ENCODE results near the gene ASXL3.

ASXL3 gene

DNA sequence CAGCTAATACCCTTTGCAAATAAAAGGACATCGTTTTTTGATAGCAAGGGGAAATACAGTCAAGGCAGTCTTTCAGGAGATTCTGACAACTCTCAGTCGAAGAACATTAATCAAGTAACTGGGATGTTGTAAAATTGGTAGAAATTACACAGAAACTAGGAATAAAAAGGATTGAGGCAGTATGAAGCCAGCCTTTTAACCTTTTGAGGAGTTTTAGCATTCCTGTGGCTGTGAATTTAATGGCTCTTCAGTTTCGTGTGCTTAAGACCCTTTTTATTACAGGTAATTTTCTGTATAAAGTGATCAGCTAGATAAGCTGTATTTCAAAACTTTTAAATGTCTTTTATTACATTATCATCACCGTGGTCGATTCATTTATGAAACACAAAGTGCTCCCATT is 91.6 kb downstream of the ASXL3 start:
- Histone ChIP-seq H3K9me2 (replicated peaks; ENCODE audit: insufficient read depth, low read length) (no peaks in the 10 kb centered on the region), H3K4me2 (ENCODE audit: low read depth, low read length, poor library complexity, severe bottlenecking) (no peak overlapping the region), H2AFZ (ENCODE audit: low read depth, low read length, severe bottlenecking) (no peak overlapping the region), H3K4me3 (ENCODE audit: insufficient read depth, low read length, poor library complexity, severe bottlenecking) (no peak overlapping the region), H3K79me2 (ENCODE audit: insufficient read depth, low read length) (no peaks in the 10 kb centered on the region), H3F3A (ENCODE audit: insufficient read depth) (no peaks in the 10 kb centered on the region), H4K20me1 (ENCODE audit: low read depth, low read length) (no peaks in the 10 kb centered on the region), H3K9me3 (ENCODE audit: insufficient read depth, low read length) (no peaks in the 10 kb centered on the region), H3K27me3 (ENCODE audit: low read length) (no peaks in the 10 kb centered on the region), H3K9ac (ENCODE audit: low read length) (no peak overlapping the region), H3K27ac (ENCODE audit: low read depth, low read length) (no peak overlapping the region), H3K36me3 (ENCODE audit: low read length) (no peaks in the 10 kb centered on the region)
- TF ChIP-seq, protein P1, sequence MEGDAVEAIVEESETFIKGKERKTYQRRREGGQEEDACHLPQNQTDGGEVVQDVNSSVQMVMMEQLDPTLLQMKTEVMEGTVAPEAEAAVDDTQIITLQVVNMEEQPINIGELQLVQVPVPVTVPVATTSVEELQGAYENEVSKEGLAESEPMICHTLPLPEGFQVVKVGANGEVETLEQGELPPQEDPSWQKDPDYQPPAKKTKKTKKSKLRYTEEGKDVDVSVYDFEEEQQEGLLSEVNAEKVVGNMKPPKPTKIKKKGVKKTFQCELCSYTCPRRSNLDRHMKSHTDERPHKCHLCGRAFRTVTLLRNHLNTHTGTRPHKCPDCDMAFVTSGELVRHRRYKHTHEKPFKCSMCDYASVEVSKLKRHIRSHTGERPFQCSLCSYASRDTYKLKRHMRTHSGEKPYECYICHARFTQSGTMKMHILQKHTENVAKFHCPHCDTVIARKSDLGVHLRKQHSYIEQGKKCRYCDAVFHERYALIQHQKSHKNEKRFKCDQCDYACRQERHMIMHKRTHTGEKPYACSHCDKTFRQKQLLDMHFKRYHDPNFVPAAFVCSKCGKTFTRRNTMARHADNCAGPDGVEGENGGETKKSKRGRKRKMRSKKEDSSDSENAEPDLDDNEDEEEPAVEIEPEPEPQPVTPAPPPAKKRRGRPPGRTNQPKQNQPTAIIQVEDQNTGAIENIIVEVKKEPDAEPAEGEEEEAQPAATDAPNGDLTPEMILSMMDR (IDR thresholded peaks at IDR 0.05; ENCODE audit: insufficient read depth, low read length, poor library complexity, severe bottlenecking) = no peak
- TF ChIP-seq EZH2phosphoT487 (conservative IDR thresholded peaks at IDR 0.05; ENCODE audit: low read length) = no peak

DNA sequence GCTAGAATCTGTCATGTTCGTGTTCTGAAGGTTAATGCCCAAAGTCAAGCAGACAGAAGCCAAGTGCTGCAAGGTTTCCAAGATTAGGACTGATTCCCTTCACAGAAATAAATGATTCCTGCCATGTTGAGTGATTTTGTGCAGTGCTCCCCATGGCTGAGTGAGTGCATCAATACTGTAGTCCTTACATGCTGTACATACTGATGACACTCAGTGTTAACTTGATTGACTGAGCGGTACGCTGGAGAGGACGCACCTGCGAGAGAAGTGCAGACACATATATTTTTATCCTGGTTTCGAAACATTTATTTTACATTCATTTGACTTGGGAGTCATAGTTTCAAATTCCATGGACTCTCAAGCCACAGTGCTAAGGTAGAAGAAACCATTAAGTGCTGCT is 92.0 kb downstream of the ASXL3 start:
- no peaks in the 10 kb centered on the region for H3K9me2 ChIP-seq (replicated peaks; ENCODE audit: insufficient read depth, low read length)
- H2AFZ ChIP-seq (ENCODE audit: low read depth, low read length, severe bottlenecking) = no peak overlapping the region
- no peak overlapping the region for H3K4me2 ChIP-seq (ENCODE audit: low read depth, low read length, poor library complexity, severe bottlenecking)
- no peaks in the 10 kb centered on the region for H3F3A ChIP-seq (ENCODE audit: insufficient read depth)
- no peaks in the 10 kb centered on the region for H3K9me3 ChIP-seq (ENCODE audit: insufficient read depth, low read length)
- no peaks in the 10 kb centered on the region for H4K20me1 ChIP-seq (ENCODE audit: low read depth, low read length)
- no peaks in the 10 kb centered on the region for H3K27me3 ChIP-seq (ENCODE audit: low read length)
- no peak overlapping the region for H3K9ac ChIP-seq (ENCODE audit: low read length)
- H3K27ac ChIP-seq (ENCODE audit: low read depth, low read length) = no peak overlapping the region
- TF ChIP-seq, protein P1 (IDR thresholded peaks at IDR 0.05; ENCODE audit: insufficient read depth, low read length, poor library complexity, severe bottlenecking) = no peak
- TF ChIP-seq EZH2phosphoT487 (conservative IDR thresholded peaks at IDR 0.05; ENCODE audit: low read length) = no peak
- H3K4me3 ChIP-seq (ENCODE audit: insufficient read depth, low read length, poor library complexity, severe bottlenecking) = no peak overlapping the region
- no peaks in the 10 kb centered on the region for H3K36me3 ChIP-seq (ENCODE audit: low read length)
- H3K79me2 ChIP-seq (ENCODE audit: insufficient read depth, low read length) = no peaks in the 10 kb centered on the region

DNA sequence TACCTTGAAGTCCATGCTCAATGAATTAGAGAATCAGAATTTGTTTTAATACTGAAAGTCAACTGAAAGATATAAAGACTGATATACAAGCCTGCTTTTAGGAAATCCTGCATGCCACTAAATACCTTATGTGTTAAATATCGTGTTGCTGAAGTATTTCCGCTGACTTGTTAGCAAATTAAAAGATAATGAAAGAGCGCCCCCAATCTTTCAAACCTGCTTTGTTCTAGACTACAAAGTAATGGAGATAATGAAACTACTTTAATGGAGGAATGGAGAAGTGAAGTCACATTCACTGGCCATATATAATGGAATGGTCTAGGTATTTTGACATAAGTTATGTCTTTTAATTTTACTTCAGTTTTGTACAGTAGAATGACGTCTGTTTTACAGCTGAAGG is 95.7 kb downstream of the ASXL3 start:
- no peak for TF ChIP-seq EZH2phosphoT487 (conservative IDR thresholded peaks at IDR 0.05; ENCODE audit: low read length)
- TF ChIP-seq, protein P1 (IDR thresholded peaks at IDR 0.05; ENCODE audit: insufficient read depth, low read length, poor library complexity, severe bottlenecking) = no peak
- H4K20me1 ChIP-seq (ENCODE audit: low read depth, low read length) = no peaks in the 10 kb centered on the region
- H3K36me3 ChIP-seq (ENCODE audit: low read length) = no peaks in the 10 kb centered on the region
- no peak overlapping the region for H2AFZ ChIP-seq (ENCODE audit: low read depth, low read length, severe bottlenecking)
- no peaks in the 10 kb centered on the region for H3K27me3 ChIP-seq (ENCODE audit: low read length)
- no peak overlapping the region for H3K4me3 ChIP-seq (ENCODE audit: insufficient read depth, low read length, poor library complexity, severe bottlenecking)
- no peaks in the 10 kb centered on the region for H3K79me2 ChIP-seq (ENCODE audit: insufficient read depth, low read length)
- H3K9ac ChIP-seq (ENCODE audit: low read length) = no peak overlapping the region
- no peaks in the 10 kb centered on the region for H3K9me3 ChIP-seq (ENCODE audit: insufficient read depth, low read length)
- no peaks in the 10 kb centered on the region for H3K9me2 ChIP-seq (replicated peaks; ENCODE audit: insufficient read depth, low read length)
- no peaks in the 10 kb centered on the region for H3F3A ChIP-seq (ENCODE audit: insufficient read depth)
- H3K4me2 ChIP-seq (ENCODE audit: low read depth, low read length, poor library complexity, severe bottlenecking) = no peak overlapping the region
- H3K27ac ChIP-seq (ENCODE audit: low read depth, low read length) = no peak overlapping the region
